HS-5 (cell line): ENCODE data around the gene TBC1D7.
"Not testable (repeated sequence)": the region's sequence is repeated elsewhere in the genome, so short reads cannot be mapped to it uniquely, and the experiment has no call there.

ENCODE experiments used
- DNase-seq: peaks from one replicate; pipeline ENCODE4 v3.0.0-alpha.2; 2012; ENCODE audit warnings: low read depth

The TBC1D7 gene

GRCh38 chr6:13355999-13356785, 27.9 kb upstream of the TBC1D7 start:
- DNase-seq, result no peak

- DNase-seq, result peak; percentile 86
Observed at GRCh38 chr6:13355043-13355945, 27.0 kb upstream of the TBC1D7 start.

GRCh38 chr6:13354331-13355042, 26.1 kb upstream of the TBC1D7 start:
- DNase-seq, result peak; percentile 66

GRCh38 chr6:13352165-13352564, 23.8 kb upstream of the TBC1D7 start:
- no peak for DNase-seq

- no peak for DNase-seq
Observed at GRCh38 chr6:13351271-13351670, 22.9 kb upstream of the TBC1D7 start.

GRCh38 chr6:13349811-13350506, 21.6 kb upstream of the TBC1D7 start:
- no peak for DNase-seq

GRCh38 chr6:13348334-13349113, 20.2 kb upstream of the TBC1D7 start:
- DNase-seq, result no peak

GRCh38 chr6:13346245-13346644, 17.9 kb upstream of the TBC1D7 start:
- no peak for DNase-seq

- DNase-seq, result no peak
Observed at GRCh38 chr6:13342414-13343019, 14.2 kb upstream of the TBC1D7 start.

GRCh38 chr6:13339863-13340630, 11.7 kb upstream of the TBC1D7 start:
- DNase-seq, result no peak

- no peak for DNase-seq
Observed at GRCh38 chr6:13338038-13338437, 9.7 kb upstream of the TBC1D7 start.

GRCh38 chr6:13336553-13336952, 8.2 kb upstream of the TBC1D7 start:
- DNase-seq, result peak; percentile 73

GRCh38 chr6:13334953-13335352, 6.6 kb upstream of the TBC1D7 start:
- no peak for DNase-seq

- no peak for DNase-seq
Observed at GRCh38 chr6:13332349-13332706, 4.0 kb upstream of the TBC1D7 start.

- DNase-seq, result no peak
Observed at GRCh38 chr6:13331516-13332348, 3.4 kb upstream of the TBC1D7 start.

- no peak for DNase-seq
Observed at GRCh38 chr6:13328875-13329183, 492 bp upstream of the TBC1D7 start.

- DNase-seq, result no peak
Observed at GRCh38 chr6:13327691-13328075, 654 bp downstream of the TBC1D7 start.

GRCh38 chr6:13326031-13326586, 2.2 kb downstream of the TBC1D7 start:
- not testable (repeated sequence) for DNase-seq
